GM08714 (cell line): ENCODE data around the gene STK32A.

Experiments
- H3K4me3 ChIP-seq: fragments of 200-500 bp; sonication (Bioruptor generic); 2 replicates; pipeline ENCODE4 v1.5.1; 2014; ENCODE audit warnings: mild to moderate bottlenecking, low read length, inconsistent platforms
- ZNF274 ChIP-seq: IDR thresholded peaks from 2 replicates; pipeline ENCODE4 v1.6.1; 2012; ENCODE audit warnings: mild to moderate bottlenecking, low read depth, low read length

Gene STK32A

GRCh38 chr5:147426640-147427327, 192.0 kb downstream of the STK32A start:
- no peak for TF ChIP-seq ZNF274
- H3K4me3 ChIP-seq = no peak overlapping the region

GRCh38 chr5:147427521-147428401, 192.9 kb downstream of the STK32A start:
- no peak for TF ChIP-seq ZNF274
- H3K4me3 ChIP-seq = no peak overlapping the region

- no peak overlapping the region for H3K4me3 ChIP-seq
- TF ChIP-seq ZNF274 = no peak
Observed at GRCh38 chr5:147430628-147431027, 195.8 kb downstream of the STK32A start.

- TF ChIP-seq ZNF274 = no peak
- no peak overlapping the region for H3K4me3 ChIP-seq
Observed at GRCh38 chr5:147431586-147431985, 196.8 kb downstream of the STK32A start.

- no peak for TF ChIP-seq ZNF274
- no peak overlapping the region for H3K4me3 ChIP-seq
Observed at GRCh38 chr5:147432323-147432722, 197.5 kb downstream of the STK32A start.

- no peak for TF ChIP-seq ZNF274
- no peak overlapping the region for H3K4me3 ChIP-seq
Observed at GRCh38 chr5:147434049-147434448, 199.2 kb downstream of the STK32A start.

GRCh38 chr5:147436596-147436995, 201.8 kb downstream of the STK32A start:
- no peak overlapping the region for H3K4me3 ChIP-seq
- no peak for TF ChIP-seq ZNF274

- H3K4me3 ChIP-seq = no peak overlapping the region
- TF ChIP-seq ZNF274 = no peak
Observed at GRCh38 chr5:147437161-147437596, 202.4 kb downstream of the STK32A start.
